ENCODE measurements around the gene SFSWAP.

The SFSWAP gene

DNA sequence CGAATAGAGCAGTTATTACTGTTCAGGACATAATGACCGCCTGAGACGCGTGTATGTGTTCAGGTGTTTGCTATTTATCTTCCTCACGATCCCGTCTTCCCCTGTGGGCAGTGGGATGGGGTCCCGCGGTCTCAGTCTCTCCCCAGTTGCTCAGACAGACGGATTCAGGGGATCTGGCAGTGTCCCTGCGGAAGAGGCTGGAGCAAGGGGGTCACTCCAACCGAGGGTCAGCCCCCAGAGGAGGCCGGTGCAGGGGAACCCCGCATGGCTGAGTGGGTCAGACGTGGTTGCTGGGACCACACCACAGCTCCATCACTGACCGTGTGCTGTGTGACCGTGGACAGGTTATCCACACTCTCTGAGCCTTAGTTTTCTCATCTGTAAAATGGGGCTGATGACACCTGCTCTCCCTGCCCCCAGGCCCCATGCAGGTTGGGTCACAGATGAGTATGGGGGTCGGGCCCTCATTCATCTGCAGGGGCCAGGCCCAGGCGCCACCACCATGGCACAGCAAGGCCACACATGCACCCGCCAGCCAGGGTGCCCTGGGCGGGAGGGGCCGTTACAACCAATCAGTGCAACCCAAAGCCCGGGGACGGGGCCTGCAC, 122.5 kb downstream of the SFSWAP start:
- TF ChIP-seq MAX (IDR thresholded peaks at IDR 0.05): no peak
- no peak for TF ChIP-seq TEAD4 (IDR thresholded peaks at IDR 0.05)
- TF ChIP-seq EGR1 (IDR thresholded peaks at IDR 0.05): no peak
- TF ChIP-seq REST (IDR thresholded peaks at IDR 0.05; ENCODE audit: low read depth): no peak
- no peak for TF ChIP-seq FOXM1 (IDR thresholded peaks at IDR 0.05; ENCODE audit: borderline replicate concordance, low read depth)
- no peak for TF ChIP-seq YY1 (IDR thresholded peaks at IDR 0.05; ENCODE audit: low read depth)
- no peak for TF ChIP-seq ZBTB7A (IDR thresholded peaks at IDR 0.05; ENCODE audit: low read depth)
- TF ChIP-seq EP300 (IDR thresholded peaks at IDR 0.05; ENCODE audit: borderline replicate concordance): no peak
- TF ChIP-seq TAF1 (IDR thresholded peaks at IDR 0.05; ENCODE audit: low read depth): no peak
- TF ChIP-seq, protein P1, sequence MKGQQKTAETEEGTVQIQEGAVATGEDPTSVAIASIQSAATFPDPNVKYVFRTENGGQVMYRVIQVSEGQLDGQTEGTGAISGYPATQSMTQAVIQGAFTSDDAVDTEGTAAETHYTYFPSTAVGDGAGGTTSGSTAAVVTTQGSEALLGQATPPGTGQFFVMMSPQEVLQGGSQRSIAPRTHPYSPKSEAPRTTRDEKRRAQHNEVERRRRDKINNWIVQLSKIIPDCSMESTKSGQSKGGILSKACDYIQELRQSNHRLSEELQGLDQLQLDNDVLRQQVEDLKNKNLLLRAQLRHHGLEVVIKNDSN (IDR thresholded peaks at IDR 0.05): no peak

DNA sequence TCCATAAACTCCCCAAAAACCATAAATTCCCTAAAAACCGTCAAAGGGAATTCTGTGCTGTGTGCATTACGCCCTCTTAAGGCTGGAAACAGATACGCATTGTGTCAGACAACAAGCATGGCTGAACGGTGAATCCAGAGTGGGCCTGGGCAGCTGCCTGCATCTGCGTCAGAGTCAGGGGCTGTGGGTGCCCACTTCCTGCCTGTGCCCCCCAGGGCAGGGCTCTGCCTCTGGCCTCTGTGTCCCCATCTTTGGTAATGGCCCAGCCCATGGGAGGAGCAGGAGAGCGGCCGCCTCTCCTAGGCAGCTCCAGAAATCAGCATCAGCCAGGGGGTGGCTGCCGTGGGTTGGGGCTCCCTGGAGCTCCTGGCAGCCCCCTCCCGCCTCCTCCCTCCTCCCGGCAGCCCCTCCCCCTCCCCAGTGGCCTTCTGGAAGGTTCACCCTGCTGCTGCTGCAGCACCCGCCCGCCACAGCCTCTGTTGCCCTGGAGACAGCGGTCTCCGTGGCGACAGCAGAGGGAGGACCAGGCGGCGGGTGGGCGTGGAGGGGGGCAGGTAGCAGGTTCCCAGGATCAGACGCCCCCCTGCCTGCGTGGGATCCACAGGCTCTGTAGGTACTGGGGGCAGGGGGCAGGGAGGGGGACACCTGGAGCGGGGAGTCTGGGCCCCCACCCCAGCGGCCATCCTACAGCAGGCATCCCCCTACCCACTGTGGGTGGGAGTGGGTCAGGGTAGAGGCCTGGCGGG, 123.2 kb downstream of the SFSWAP start:
- TF ChIP-seq RAD21 (IDR thresholded peaks at IDR 0.05; ENCODE audit: low read depth) (peak; percentile 73), YY1 (IDR thresholded peaks at IDR 0.05; ENCODE audit: low read depth) (peak; percentile 38; the same call in 1 of the 2 replicates), TAF1 (IDR thresholded peaks at IDR 0.05; ENCODE audit: low read depth) (no peak)

DNA sequence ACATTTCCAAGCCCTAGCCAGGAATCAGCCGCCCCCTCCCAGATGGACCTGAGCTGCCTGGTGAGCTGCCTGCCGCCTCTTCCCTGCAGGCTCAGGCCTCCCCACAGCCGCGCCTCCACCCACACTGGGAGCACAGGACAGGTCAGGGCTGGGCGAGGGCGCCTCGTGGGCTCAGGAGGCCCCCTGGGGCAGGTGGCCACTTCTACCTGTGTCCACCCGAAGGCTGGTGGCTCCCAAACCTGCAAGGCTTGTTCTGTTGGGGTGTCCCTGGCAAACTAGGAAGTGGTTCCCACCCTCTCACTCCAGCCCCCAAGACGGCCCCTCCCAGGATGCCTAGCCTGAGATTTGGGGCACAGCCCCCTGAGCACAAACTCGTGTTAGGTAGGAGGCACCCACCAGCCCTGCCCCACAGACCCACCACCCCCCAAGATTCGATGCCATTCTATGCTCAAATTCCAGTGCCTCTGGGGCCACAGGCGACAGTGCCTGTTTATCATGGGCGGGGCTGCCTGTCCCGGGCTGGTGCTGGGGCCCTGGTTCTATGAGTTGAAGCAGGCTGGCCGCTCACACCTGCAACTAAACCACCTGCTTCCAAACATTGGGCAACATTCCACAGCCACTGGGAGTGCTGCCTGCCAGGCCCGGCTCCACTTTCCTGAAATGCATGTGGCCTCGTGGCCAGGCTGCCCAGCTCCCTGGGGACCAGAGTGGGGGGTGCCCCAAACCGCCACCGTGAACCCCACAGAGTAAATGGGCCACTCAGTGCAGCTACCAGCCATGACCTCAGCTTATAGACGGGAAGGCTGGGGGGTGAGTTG, 124.1 kb downstream of the SFSWAP start:
- TF ChIP-seq TEAD4 (IDR thresholded peaks at IDR 0.05): no peak
- TF ChIP-seq TCF12 (IDR thresholded peaks at IDR 0.05; ENCODE audit: low read depth): no peak
- TF ChIP-seq CEBPB (IDR thresholded peaks at IDR 0.05): no peak

- no peak for TF ChIP-seq CREB1 (IDR thresholded peaks at IDR 0.05; ENCODE audit: low read depth)
- no peak for TF ChIP-seq ZBTB7A (IDR thresholded peaks at IDR 0.05; ENCODE audit: low read depth)
- TF ChIP-seq FOXM1 (IDR thresholded peaks at IDR 0.05; ENCODE audit: borderline replicate concordance, low read depth): no peak
- no peak for TF ChIP-seq EGR1 (IDR thresholded peaks at IDR 0.05)
- no peak for TF ChIP-seq YY1 (IDR thresholded peaks at IDR 0.05; ENCODE audit: low read depth)
- no peak for TF ChIP-seq REST (IDR thresholded peaks at IDR 0.05; ENCODE audit: low read depth)
- TF ChIP-seq EP300 (IDR thresholded peaks at IDR 0.05; ENCODE audit: borderline replicate concordance): no peak
- TF ChIP-seq NFIC (IDR thresholded peaks at IDR 0.05): no peak
Measured at GRCh38 chr12:131835616-131836171, 124.8 kb downstream of the SFSWAP start.

DNA sequence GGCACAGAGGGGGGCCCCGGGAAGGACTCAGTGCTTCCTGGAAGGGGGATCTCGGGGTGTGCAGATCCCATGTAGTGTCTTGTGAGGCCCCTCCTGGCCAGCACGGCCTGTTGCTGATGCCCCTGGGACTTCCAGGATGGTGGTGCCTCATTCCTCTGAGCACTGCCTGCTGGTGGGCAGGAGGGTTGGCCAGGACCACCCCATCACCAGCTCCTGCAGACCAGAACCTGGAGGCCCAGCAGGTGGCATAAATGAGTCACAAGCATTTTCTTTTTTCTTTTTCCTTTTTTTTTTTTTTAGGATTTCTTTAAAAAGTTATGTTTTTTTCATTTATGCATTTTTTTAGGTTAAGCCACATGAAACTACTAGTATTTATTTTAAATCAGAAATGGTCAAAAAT, 125.3 kb downstream of the SFSWAP start:
- peak; percentile 39 for TF ChIP-seq RAD21 (IDR thresholded peaks at IDR 0.05; ENCODE audit: low read depth)
- no peak for TF ChIP-seq TEAD4 (IDR thresholded peaks at IDR 0.05)

DNA sequence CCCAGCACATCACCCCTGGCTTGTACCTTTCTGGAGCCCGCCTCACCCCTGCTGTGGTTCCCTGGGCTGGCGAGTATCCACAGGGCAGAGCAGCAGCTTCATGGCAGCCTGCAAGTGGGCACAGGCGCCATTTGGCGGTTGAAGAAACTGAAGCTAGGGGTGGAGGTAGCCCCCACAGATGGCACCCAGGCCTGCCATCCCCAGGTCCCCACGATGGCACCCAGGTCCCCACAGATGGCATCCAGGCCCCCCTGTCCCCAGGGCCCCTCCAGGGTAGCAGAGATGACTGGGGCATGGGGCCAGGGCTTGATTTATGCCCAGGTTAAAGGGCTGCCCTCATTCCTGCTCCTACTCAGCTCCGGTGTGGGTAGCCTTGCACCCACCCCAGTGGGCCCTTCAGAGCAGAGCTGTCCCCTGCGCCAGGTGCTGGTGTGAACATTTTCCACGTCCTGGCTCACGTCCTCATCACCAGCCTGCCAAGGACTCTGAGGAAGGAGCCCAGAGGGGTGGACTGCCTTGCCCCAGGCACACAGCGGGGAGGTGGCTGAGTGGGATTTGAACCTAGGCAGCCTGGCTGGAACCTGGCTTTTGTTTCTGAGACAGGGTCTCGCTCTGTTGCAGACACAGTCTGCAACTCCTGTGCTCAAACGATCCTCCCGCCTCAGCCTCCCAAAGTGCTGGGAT, 126.0 kb downstream of the SFSWAP start:
- no peak for TF ChIP-seq CEBPB (IDR thresholded peaks at IDR 0.05)
- TF ChIP-seq REST (IDR thresholded peaks at IDR 0.05; ENCODE audit: low read depth): no peak
- no peak for TF ChIP-seq TAF1 (IDR thresholded peaks at IDR 0.05; ENCODE audit: low read depth)
- TF ChIP-seq TEAD4 (IDR thresholded peaks at IDR 0.05): no peak
- no peak for TF ChIP-seq EGR1 (IDR thresholded peaks at IDR 0.05)
- no peak for TF ChIP-seq TCF12 (IDR thresholded peaks at IDR 0.05; ENCODE audit: low read depth)
- TF ChIP-seq EP300 (IDR thresholded peaks at IDR 0.05; ENCODE audit: borderline replicate concordance): no peak
- TF ChIP-seq CREB1 (IDR thresholded peaks at IDR 0.05; ENCODE audit: low read depth): no peak
- TF ChIP-seq, protein P1 (IDR thresholded peaks at IDR 0.05): no peak
- TF ChIP-seq RAD21 (IDR thresholded peaks at IDR 0.05; ENCODE audit: low read depth): no peak
- TF ChIP-seq YY1 (IDR thresholded peaks at IDR 0.05; ENCODE audit: low read depth): no peak

Data from Ishikawa (cell line).